ENCODE data around the gene NDUFAF7. TPM values are rescaled to one million over a fixed set of nuclear protein-coding genes. Genes with fewer than 3 reads are reported as not detected.
"Not testable (repeated sequence)": the region's sequence is repeated elsewhere in the genome, so short reads cannot be mapped to it uniquely, and the experiment has no call there.

The NDUFAF7 gene
- total and polyA plus RNA-seq, 9 donors: 11.3 to 17.9 (median 14.5) TPM

DNA sequence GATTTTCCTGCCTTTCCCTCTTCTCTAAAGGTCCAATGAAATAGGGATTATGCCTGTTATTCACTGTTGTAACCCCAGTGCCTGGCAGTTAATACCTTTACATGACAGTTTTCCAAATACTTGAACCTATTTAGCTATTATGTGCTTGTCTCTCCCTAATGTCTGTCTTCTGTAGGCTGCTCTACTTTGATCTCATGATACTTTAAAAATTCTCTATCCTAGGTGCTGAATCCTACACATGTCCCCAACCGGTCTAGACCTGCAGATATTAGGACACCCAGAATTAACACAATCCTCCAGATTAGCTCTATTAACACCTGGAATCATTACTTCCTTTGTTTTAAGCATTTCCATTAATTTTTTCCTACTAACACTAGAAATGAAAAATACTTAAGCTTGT, 7.4 kb upstream of the NDUFAF7 start:
- H3K4me1 ChIP-seq (ENCODE audit: insufficient read depth): peaks cover 5% of the 10 kb centered on the region
- WGBS, 3 donors: 91 to 98% (median 94%) methylated on average over 1 of the region's 1 CpG
- TF ChIP-seq POLR2A (IDR thresholded peaks at IDR 0.05): no peak
- no peak overlapping the region for H3K4me3 ChIP-seq
- H3K9me3 ChIP-seq: no peaks in the 10 kb centered on the region
- DNase-seq: no peak
- no peak overlapping the region for H3K27ac ChIP-seq
- intact Hi-C loops (cut with DNase I): no loop called here
- no peaks in the 10 kb centered on the region for H3K27me3 ChIP-seq
- H3K36me3 ChIP-seq: no peaks in the 10 kb centered on the region

- H3K36me3 ChIP-seq, H3K27ac ChIP-seq: not testable (repeated sequence)
These were observed 6.3 kb upstream of the NDUFAF7 start for GRCh38 chr2:37225129-37225528.

DNA sequence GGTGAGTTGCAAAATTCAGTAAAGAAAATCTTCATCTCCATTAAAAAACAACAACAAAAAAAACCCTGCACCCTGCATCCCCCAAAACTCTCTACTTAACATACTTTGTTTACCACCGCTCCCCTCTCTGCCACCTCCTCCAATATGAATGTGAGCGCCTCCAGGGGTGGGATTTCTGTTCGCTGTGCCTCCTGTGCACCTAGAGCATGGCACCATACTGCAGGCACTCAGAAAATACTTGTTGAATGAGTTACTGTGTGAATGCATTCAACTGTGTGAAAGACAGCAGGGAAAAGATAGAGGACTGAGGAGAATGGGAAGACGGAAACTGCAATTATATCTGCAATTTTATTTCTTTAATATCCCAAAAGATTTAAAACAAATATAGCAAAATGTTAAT, 4.6 kb upstream of the NDUFAF7 start:
- Histone ChIP-seq H3K4me3 (no peak overlapping the region), H3K36me3 (no peaks in the 10 kb centered on the region), H3K9me3 (no peaks in the 10 kb centered on the region), H3K27ac (no peak overlapping the region), H3K27me3 (no peaks in the 10 kb centered on the region), H3K4me1 (ENCODE audit: insufficient read depth) (peaks cover 10% of the 10 kb centered on the region)
- WGBS, 3 donors: 95 to 97% (median 95%) methylated on average over 4 of the region's 4 CpGs
- TF ChIP-seq, protein P1, sequence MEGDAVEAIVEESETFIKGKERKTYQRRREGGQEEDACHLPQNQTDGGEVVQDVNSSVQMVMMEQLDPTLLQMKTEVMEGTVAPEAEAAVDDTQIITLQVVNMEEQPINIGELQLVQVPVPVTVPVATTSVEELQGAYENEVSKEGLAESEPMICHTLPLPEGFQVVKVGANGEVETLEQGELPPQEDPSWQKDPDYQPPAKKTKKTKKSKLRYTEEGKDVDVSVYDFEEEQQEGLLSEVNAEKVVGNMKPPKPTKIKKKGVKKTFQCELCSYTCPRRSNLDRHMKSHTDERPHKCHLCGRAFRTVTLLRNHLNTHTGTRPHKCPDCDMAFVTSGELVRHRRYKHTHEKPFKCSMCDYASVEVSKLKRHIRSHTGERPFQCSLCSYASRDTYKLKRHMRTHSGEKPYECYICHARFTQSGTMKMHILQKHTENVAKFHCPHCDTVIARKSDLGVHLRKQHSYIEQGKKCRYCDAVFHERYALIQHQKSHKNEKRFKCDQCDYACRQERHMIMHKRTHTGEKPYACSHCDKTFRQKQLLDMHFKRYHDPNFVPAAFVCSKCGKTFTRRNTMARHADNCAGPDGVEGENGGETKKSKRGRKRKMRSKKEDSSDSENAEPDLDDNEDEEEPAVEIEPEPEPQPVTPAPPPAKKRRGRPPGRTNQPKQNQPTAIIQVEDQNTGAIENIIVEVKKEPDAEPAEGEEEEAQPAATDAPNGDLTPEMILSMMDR (IDR thresholded peaks at IDR 0.05): no peak
- TF ChIP-seq EP300 (IDR thresholded peaks at IDR 0.05): no peak
- no peak for TF ChIP-seq POLR2A (IDR thresholded peaks at IDR 0.05)
- intact Hi-C loops (cut with DNase I): no loop called here
- DNase-seq: no peak

More at GRCh38 chr2:37225129-37225528, 6.3 kb upstream of the NDUFAF7 start:
- WGBS, 3 donors: 75 to 100% methylated on average over 1 of the region's 2 CpGs; no CpG with 5 or more reads in 1 of the 3 donors
- intact Hi-C loops (cut with DNase I); H3K27me3 ChIP-seq; H3K9me3 ChIP-seq; H3K4me1 ChIP-seq (ENCODE audit: insufficient read depth); H3K4me3 ChIP-seq; DNase-seq: not testable (repeated sequence)

DNA sequence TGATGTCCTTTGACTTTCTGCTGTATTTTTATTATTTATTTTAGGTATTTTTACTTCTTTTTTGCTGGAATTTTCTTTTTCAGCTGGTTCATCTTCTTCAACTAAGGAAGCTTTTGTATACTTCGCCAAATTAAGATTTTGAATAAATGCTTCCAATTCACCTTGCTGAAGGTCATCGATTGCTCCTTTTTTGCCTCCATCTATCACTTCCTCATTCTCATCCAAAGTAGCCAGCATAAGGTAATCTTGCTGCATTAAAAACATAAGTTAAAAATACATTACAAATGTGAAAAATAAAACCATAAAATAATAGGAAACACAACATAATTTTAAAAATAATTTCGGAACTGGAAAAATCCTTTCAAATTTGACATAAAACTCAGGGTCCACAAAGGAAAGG, 2.7 kb upstream of the NDUFAF7 start:
- Histone ChIP-seq H3K9me3 (no peaks in the 10 kb centered on the region), H3K4me1 (ENCODE audit: insufficient read depth) (peaks cover 18% of the 10 kb centered on the region), H3K36me3 (no peaks in the 10 kb centered on the region), H3K27ac (no peak overlapping the region), H3K4me3 (no peak overlapping the region), H3K27me3 (no peaks in the 10 kb centered on the region)
- WGBS, 3 donors: 95 to 96% (median 95%) methylated on average over 3 of the region's 3 CpGs
- no peak for DNase-seq
- intact Hi-C loops (cut with DNase I): no loop called here
- TF ChIP-seq, protein P1 (IDR thresholded peaks at IDR 0.05): no peak
- TF ChIP-seq POLR2A (IDR thresholded peaks at IDR 0.05) (no peak), EP300 (IDR thresholded peaks at IDR 0.05) (no peak)

DNA sequence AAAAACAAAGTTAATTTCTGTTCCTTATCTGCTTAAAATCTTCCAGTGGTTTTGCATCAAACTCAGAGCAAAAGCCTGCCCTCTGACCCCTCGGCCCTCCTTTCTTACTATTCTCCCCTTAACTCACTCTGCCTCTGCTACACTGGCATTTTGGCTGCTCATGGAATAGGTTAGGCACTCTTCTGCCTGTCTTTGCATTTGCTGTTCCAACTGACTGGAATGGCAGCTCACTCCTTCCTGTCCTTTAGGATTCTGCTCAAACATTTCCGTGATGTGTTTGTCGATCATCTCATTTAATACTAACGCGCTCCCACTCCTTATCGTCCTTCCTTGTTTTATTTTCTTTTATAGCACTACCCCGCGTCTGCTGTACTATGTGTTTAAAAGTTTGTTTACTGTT, 877 bp upstream of the NDUFAF7 start:
- WGBS, 3 donors: 0 to 2% (median 1%) methylated on average over 8 of the region's 8 CpGs
- H3K4me1 ChIP-seq (ENCODE audit: insufficient read depth): peaks cover 17% of the 10 kb centered on the region
- H3K36me3 ChIP-seq: no peaks in the 10 kb centered on the region
- intact Hi-C loops (cut with DNase I): no loop called here
- H3K27ac ChIP-seq: no peak overlapping the region
- TF ChIP-seq, protein P1 (IDR thresholded peaks at IDR 0.05): no peak
- TF ChIP-seq EP300 (IDR thresholded peaks at IDR 0.05): no peak
- TF ChIP-seq POLR2A (IDR thresholded peaks at IDR 0.05): no peak
- no peak for DNase-seq
- H3K9me3 ChIP-seq: no peaks in the 10 kb centered on the region
- H3K4me3 ChIP-seq: peak overlapping the region; percentile 87
- no peaks in the 10 kb centered on the region for H3K27me3 ChIP-seq

Data from ovary (tissue), 9 donors.